Uterus (tissue), 4 donors: ENCODE results near the gene SYTL4. TPM values are rescaled to one million over a fixed set of nuclear protein-coding genes. Genes with fewer than 3 reads are reported as not detected.

Experiments
- DNase-seq, 2 donors: peaks; one replicate each; pipeline ENCODE4 v3.0.0-alpha.2; 2019 to 2020
- H3K27ac ChIP-seq, 2 donors: fragments of 200-600 bp; sonication (generic); 1 replicate in 1 of 2; 2 replicates in 1 of 2; pipeline ENCODE4 v1.5.1; 2016 to 2018
- H3K27me3 ChIP-seq, 2 donors: fragments of 200-600 bp; sonication (generic); one replicate each; pipeline ENCODE4 v1.5.1; 2018 to 2019; ENCODE audit warnings: control low read depth in 1 of 2
- H3K36me3 ChIP-seq, 2 donors: fragments of 200-600 bp; sonication (generic); one replicate each; pipeline ENCODE4 v1.5.1; 2019; ENCODE audit warnings: control low read depth in 1 of 2
- H3K4me1 ChIP-seq, 2 donors: fragments of 200-600 bp; sonication (generic); one replicate each; pipeline ENCODE4 v1.5.1; 2018 to 2019; ENCODE audit warnings: control low read depth in 1 of 2
- H3K4me3 ChIP-seq, 2 donors: fragments of 200-600 bp; sonication (generic); 1 replicate in 1 of 2; 2 replicates in 1 of 2; pipeline ENCODE4 v1.5.1; 2018 to 2019; ENCODE audit warnings: mild to moderate bottlenecking in 1 of 2
- H3K9me3 ChIP-seq, 2 donors: fragments of 200-600 bp; sonication (generic); one replicate each; pipeline ENCODE4 v1.5.1; 2019; ENCODE audit warnings: control low read depth in 1 of 2
- POLR2A ChIP-seq, 2 donors: fragments of 450-650 bp; IDR thresholded peaks; one replicate each; pipeline ENCODE4 v1.6.1; 2016; ENCODE audit warnings: antibody characterized with exemption in 2 of 2, mild to moderate bottlenecking in 1 of 2, moderate library complexity in 1 of 2
- intact Hi-C: fragments of 100-400 bp; cut with DNase I; formaldehyde crosslinking; loops from one replicate; pipeline ENCODE4 v1.15.1; 2023; ENCODE audit warnings: low total_unique reads
- total RNA-seq, 4 donors: library from RNA; depleted of rRNA in 3 of 4; stranded (reverse); fragments of >200 nt in 3 of 4; gene quantifications; one replicate each; pipeline versions ENCODE4 v1.1.0 to v1.2.4, GENCODE V29; 2014 to 2023
- TF ChIP-seq, protein P1 (sequence below), 4 experiments: fragments of 200-600 bp in 2 of 4; fragments of 450-650 bp in 2 of 4; sonication (generic) in 2 of 4; IDR thresholded peaks; one replicate each; pipeline ENCODE4 v1.5.1; 2016 to 2019; ENCODE audit warnings: antibody characterized with exemption in 4 of 4, mild to moderate bottlenecking in 2 of 4, moderate library complexity in 1 of 4
- donor health status: DM: yes; HTN: yes; CAD: no.

The SYTL4 gene
- total RNA-seq, 4 donors from 2014 or later, result 48.0 to 169 (median 83.8) TPM

- no peaks in the 10 kb centered on the region for H3K4me1 ChIP-seq
- no peaks in the 10 kb centered on the region for H3K27me3 ChIP-seq
- peak overlapping the region; percentile 10 to 29 for H3K27ac ChIP-seq
- no peak overlapping the region for H3K4me3 ChIP-seq
- H3K9me3 ChIP-seq, result no peaks in the 10 kb centered on the region
- intact Hi-C loops, result no loop called here
- H3K36me3 ChIP-seq, result no peaks in the 10 kb centered on the region
- TF ChIP-seq, protein P1, sequence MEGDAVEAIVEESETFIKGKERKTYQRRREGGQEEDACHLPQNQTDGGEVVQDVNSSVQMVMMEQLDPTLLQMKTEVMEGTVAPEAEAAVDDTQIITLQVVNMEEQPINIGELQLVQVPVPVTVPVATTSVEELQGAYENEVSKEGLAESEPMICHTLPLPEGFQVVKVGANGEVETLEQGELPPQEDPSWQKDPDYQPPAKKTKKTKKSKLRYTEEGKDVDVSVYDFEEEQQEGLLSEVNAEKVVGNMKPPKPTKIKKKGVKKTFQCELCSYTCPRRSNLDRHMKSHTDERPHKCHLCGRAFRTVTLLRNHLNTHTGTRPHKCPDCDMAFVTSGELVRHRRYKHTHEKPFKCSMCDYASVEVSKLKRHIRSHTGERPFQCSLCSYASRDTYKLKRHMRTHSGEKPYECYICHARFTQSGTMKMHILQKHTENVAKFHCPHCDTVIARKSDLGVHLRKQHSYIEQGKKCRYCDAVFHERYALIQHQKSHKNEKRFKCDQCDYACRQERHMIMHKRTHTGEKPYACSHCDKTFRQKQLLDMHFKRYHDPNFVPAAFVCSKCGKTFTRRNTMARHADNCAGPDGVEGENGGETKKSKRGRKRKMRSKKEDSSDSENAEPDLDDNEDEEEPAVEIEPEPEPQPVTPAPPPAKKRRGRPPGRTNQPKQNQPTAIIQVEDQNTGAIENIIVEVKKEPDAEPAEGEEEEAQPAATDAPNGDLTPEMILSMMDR (IDR thresholded peaks at IDR 0.05), result no peak
- no peak for TF ChIP-seq POLR2A (IDR thresholded peaks at IDR 0.05)
- no peak for DNase-seq
Observed at GRCh38 chrX:100721328-100721727, 10.6 kb downstream of the SYTL4 start.

- no peaks in the 10 kb centered on the region for H3K27me3 ChIP-seq
- no peak overlapping the region for H3K4me3 ChIP-seq
- peak overlapping the region; percentile 51 to 57 for H3K27ac ChIP-seq
- H3K9me3 ChIP-seq, result no peaks in the 10 kb centered on the region
- H3K4me1 ChIP-seq, result no peaks in the 10 kb centered on the region
- intact Hi-C loops, result no loop called here
- H3K36me3 ChIP-seq, result no peaks in the 10 kb centered on the region
- DNase-seq, result no peak
- TF ChIP-seq, protein P1 (IDR thresholded peaks at IDR 0.05), result no peak
- no peak for TF ChIP-seq POLR2A (IDR thresholded peaks at IDR 0.05)
Observed at GRCh38 chrX:100720301-100720700, 11.6 kb downstream of the SYTL4 start.

GRCh38 chrX:100719139-100719538 lies 12.8 kb downstream of the SYTL4 start:
- Histone ChIP-seq H3K36me3 (no peaks in the 10 kb centered on the region), H3K27me3 (no peaks in the 10 kb centered on the region), H3K27ac (peak overlapping the region in 1 of 2 donors; percentile 52), H3K4me3 (no peak overlapping the region), H3K9me3 (no peaks in the 10 kb centered on the region), H3K4me1 (no peaks in the 10 kb centered on the region)
- TF ChIP-seq POLR2A (IDR thresholded peaks at IDR 0.05), result no peak
- TF ChIP-seq, protein P1 (IDR thresholded peaks at IDR 0.05), result no peak
- intact Hi-C loops, result no loop called here
- no peak for DNase-seq

- TF ChIP-seq POLR2A (IDR thresholded peaks at IDR 0.05), result no peak
- intact Hi-C loops, result no loop called here
- no peak for DNase-seq
- no peaks in the 10 kb centered on the region for H3K36me3 ChIP-seq
- H3K27ac ChIP-seq, result peak overlapping the region in 1 of 2 donors; percentile 47
- no peaks in the 10 kb centered on the region for H3K9me3 ChIP-seq
- H3K27me3 ChIP-seq, result no peaks in the 10 kb centered on the region
- no peaks in the 10 kb centered on the region for H3K4me1 ChIP-seq
- H3K4me3 ChIP-seq, result no peak overlapping the region
Observed at GRCh38 chrX:100717363-100717762, 14.6 kb downstream of the SYTL4 start.

DNA sequence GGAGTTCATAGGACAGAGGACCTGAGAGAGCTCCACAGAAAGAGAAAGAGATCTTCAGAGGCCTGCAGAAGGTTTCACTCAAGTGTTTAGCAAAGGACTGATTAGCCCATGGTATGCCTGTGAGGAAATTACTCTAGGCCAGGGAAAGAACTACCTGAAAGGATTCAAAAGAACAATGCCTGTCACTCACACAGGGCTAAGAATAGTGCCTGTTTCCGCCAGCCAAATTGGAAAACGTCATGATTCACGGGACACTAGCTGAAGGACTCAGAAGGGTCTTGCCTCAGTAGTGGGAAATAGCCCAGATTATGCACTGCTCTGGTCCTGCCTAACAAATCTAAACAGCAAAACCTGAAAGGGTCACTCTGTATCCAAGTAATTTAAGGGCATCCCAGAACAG lies 21.1 kb downstream of the SYTL4 start:
- DNase-seq, result no peak
- H3K4me3 ChIP-seq, result no peak overlapping the region
- H3K27me3 ChIP-seq, result no peaks in the 10 kb centered on the region
- intact Hi-C loops, result no loop called here
- no peaks in the 10 kb centered on the region for H3K36me3 ChIP-seq
- no peaks in the 10 kb centered on the region for H3K9me3 ChIP-seq
- no peak overlapping the region for H3K27ac ChIP-seq
- no peaks in the 10 kb centered on the region for H3K4me1 ChIP-seq
- TF ChIP-seq POLR2A (IDR thresholded peaks at IDR 0.05), result no peak
- TF ChIP-seq, protein P1 (IDR thresholded peaks at IDR 0.05), result no peak
